IPS-18c (cell line): ENCODE results near the gene DNAI1.
"Not testable (repeated sequence)": the region's sequence is repeated elsewhere in the genome, so short reads cannot be mapped to it uniquely, and the experiment has no call there.

Source experiments
- H3K4me3 ChIP-seq: 2 replicates; pipeline ENCODE4 v1.7.0; 2013; ENCODE audit warnings: low read depth, mild to moderate bottlenecking, low read length, moderate library complexity; ENCODE audit not compliant: insufficient read depth
- H3K9me3 ChIP-seq: one replicate; pipeline ENCODE4 v1.6.1; 2013; ENCODE audit warnings: mild to moderate bottlenecking, low read length, moderate library complexity; ENCODE audit not compliant: control insufficient read depth, insufficient read depth

DNAI1 gene

DNA sequence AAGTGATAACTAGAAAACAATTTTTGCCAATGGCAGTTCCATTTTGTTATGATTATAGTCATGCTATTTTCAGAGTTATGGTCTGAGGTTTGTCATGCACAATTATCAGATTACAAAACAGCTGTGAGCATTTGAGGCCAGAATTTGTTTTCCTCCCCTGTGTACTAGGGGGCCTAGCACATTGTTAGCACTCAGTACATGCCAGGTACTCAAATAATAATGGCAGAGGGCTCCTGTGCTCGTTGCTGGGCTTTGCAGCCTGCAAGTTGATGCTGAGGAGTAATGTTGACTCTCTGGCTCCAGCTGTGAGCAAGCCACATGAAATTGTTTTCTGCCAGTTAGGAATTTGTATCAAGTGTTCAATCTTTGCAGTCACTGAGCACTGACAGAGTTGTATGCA is 6.9 kb downstream of the DNAI1 start:
- Histone ChIP-seq H3K9me3 (no peaks in the 10 kb centered on the region), H3K4me3 (no peak overlapping the region)

DNA sequence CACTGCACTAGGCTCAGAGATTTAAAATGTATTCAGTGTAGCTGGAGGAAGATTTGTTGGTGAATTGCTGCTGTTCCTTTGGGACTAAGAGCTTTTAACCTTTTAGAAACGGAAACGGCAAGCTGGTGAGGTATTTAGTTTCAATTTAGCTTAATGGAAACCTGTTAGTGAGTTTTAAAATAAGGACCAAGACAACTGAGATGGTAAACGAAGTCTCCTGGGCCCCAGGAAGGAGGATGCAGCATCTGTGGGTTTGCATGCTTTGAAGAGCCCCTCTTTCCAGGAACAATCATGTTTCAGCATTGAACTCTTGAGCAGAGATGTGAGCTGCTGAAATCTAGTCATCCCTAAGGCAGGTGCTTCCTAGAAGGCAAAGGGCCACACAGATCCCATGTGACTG is 16.5 kb downstream of the DNAI1 start:
- H3K9me3 ChIP-seq, result no peaks in the 10 kb centered on the region
- H3K4me3 ChIP-seq, result no peak overlapping the region

DNA sequence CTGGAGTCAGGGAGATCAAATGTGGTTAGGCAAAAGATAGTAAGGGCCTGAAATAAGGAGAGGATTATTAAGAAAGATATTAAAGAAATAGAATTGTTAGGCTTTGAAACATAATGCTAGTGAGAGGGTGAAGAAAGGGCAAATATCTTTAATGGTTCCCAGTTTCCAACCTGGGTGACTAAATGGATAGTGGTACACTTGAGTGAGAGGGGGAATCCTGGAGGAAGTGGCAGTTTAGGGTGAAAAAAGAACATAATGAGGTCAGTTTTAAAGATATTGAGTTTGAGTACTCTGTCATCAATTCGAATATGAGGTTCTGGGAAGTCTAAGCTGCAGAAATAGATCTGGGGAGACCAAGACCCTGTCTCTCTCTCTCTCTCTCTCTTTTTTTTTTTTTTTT is 18.9 kb downstream of the DNAI1 start:
- Histone ChIP-seq H3K4me3 (no peak overlapping the region), H3K9me3 (no peaks in the 10 kb centered on the region)

DNA sequence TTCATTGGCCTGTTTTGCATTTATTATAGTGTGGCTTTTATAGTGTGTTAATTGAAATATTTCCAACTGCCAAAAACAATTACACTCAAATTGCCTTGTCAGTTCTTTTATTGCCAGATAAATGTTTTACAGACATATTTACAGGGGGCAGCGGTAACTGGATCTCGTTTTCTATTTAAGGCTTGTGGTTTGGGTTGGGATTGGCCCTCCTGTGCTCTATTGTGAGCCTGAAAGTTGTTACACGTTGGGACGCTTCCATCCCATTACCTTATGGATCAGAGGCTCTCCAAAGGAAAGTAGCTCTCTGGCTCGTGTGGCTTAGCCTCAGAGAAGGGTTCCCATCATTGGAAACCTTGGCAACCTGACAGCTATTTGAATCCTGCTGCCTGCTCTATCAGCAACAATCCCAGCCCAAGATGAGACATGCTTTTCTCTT is 20.8 kb downstream of the DNAI1 start:
- H3K9me3 ChIP-seq, result no peaks in the 10 kb centered on the region
- H3K4me3 ChIP-seq, result no peak overlapping the region

DNA sequence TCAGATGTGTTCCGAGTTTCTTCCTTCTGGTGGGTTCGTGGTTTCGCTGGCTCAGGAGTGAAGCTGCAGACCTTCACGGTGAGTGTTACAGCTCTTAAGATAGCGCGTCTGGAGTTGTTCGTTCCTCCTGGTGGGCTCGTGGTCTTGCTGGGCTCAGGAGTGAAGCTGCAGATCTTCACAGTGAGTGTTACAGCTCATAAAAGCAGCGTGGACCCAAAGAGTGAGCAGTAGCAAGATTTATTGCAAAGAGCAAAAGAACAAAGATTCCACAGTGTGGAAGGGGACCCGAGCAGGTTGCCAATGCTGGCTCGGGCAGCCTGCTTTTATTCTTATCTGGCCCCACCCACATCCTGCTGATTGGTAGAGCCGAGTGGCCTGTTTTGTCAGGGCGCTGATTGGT is 23.0 kb downstream of the DNAI1 start:
- not testable (repeated sequence) for H3K9me3 ChIP-seq, H3K4me3 ChIP-seq

GRCh38 chr9:34482746-34483145 is 24.1 kb downstream of the DNAI1 start:
- not testable (repeated sequence) for H3K4me3 ChIP-seq, H3K9me3 ChIP-seq

DNA sequence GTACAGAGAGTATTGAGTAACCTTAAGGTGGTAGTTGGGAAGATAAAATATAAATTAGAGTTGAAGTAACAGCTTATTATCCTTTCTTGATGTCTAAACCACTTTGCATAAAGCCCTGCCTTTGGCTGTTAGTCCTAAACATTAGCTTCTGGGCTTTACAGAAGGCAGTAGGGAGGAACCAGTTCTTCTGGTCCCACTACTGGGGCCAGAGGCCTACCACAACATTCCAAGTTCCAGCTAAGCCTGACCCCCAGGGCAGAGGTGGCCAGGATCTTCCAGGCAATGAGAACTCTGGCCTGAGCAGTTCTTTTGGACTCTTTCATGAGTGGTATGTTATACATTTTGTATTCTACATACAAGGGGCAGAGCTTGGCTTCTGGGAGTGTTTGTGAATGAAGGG is 26.1 kb downstream of the DNAI1 start:
- H3K9me3 ChIP-seq, result no peaks in the 10 kb centered on the region
- H3K4me3 ChIP-seq, result no peak overlapping the region

GRCh38 chr9:34485822-34486221 is 27.2 kb downstream of the DNAI1 start:
- no peaks in the 10 kb centered on the region for H3K9me3 ChIP-seq
- H3K4me3 ChIP-seq, result no peak overlapping the region

GRCh38 chr9:34486572-34486971 is 28.0 kb downstream of the DNAI1 start:
- Histone ChIP-seq H3K9me3 (no peaks in the 10 kb centered on the region), H3K4me3 (no peak overlapping the region)

DNA sequence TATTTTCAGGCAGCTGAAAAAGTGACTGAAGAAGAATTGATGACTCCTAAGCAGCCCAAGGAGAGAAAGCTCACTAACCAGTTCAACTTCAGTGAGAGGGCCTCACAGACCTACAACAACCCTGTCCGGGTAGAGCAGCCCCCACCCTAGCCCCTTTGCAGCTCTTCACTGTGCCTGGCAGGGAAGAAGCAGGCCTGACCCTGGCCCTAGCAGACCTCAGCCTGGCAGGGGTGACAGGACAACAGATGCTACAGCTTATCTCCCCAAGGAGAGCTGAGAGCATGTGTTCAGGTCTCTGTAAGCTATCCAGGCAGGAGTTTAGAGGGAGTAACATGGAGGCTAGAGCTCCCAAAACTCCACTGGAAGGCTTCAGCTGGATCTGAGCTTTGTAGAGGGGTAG is 31.8 kb downstream of the DNAI1 start:
- no peak overlapping the region for H3K4me3 ChIP-seq
- no peaks in the 10 kb centered on the region for H3K9me3 ChIP-seq

- Histone ChIP-seq H3K9me3 (no peaks in the 10 kb centered on the region), H3K4me3 (no peak overlapping the region)
These were observed 32.2 kb downstream of the DNAI1 start for GRCh38 chr9:34490760-34491159.

- no peak overlapping the region for H3K4me3 ChIP-seq
- no peaks in the 10 kb centered on the region for H3K9me3 ChIP-seq
These were observed 33.0 kb downstream of the DNAI1 start for GRCh38 chr9:34491596-34491995.

DNA sequence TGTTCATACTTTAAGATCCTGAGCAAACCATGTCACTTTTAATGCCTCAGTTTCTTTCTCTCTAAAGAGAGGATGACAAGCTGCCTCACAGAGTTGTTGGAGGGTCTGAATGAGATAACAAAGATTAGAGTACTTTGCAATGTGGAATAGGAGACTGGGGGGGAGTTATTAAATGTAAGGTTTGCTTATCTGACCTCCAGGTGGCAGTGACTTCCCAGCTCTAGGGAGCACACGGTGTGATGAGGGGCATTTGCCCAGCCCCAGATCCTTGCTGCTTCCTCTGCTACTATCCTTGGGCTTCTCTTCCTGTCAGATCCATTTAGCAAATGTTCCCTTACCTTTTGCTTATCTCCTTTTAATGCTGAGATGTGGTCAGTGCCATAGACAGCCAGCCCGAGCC is 33.4 kb downstream of the DNAI1 start:
- H3K9me3 ChIP-seq, result no peaks in the 10 kb centered on the region
- H3K4me3 ChIP-seq, result no peak overlapping the region

DNA sequence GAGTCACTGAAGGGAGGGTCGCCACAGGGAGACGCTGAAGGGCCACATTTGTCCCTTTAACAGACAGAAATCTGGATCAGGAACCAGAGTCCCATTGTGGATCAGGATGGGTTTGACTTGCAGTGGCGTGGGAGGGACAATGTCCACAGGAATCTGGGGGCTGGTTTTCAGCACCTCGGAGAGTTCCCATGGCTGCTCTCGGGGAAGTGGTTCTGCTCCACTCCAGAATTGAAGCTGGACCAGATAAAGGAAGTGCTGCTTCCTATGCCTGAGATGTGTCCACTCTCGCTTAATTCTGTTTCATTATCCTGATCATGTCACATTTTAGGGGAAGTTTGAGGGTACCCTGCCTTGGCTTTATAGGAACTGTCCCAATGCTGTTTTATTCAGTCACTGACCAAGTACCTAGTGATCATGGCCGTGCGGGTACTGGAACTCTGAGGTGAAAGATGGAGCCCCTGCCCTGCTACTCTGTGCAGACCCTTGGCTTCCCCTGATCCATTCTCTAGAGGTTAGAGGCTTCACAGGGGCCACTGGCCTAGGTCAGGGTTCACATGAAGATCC is 35.4 kb downstream of the DNAI1 start:
- no peaks in the 10 kb centered on the region for H3K9me3 ChIP-seq
- H3K4me3 ChIP-seq, result no peak overlapping the region

GRCh38 chr9:34496149-34496712 is 37.6 kb downstream of the DNAI1 start:
- no peak overlapping the region for H3K4me3 ChIP-seq
- no peaks in the 10 kb centered on the region for H3K9me3 ChIP-seq

DNA sequence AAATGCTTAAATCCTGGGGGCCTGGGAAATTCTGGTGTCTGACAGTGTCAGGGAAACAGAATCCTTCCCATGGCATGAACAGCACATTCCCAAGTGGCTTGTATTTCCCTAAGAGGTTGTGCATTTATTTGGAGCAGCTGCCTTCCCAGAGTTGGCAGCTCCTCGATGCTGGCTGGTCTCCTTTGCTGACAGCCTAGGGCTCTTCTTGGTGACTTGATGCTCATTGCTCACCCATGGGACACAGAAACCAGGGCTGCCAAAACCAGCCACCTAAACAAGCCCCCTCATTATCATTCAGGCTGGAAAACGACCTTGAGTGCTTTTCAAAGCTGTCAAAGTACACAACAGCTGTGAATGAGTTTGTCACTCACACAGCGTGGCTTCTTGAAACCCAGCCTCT is 39.9 kb downstream of the DNAI1 start:
- H3K9me3 ChIP-seq, result peaks cover 3% of the 10 kb centered on the region
- H3K4me3 ChIP-seq, result no peak overlapping the region

- Histone ChIP-seq H3K4me3 (no peak overlapping the region), H3K9me3 (peaks cover 3% of the 10 kb centered on the region)
These were observed 40.5 kb downstream of the DNAI1 start for GRCh38 chr9:34499076-34499475.

- Histone ChIP-seq H3K9me3 (peaks cover 3% of the 10 kb centered on the region), H3K4me3 (no peak overlapping the region)
These were observed 42.1 kb downstream of the DNAI1 start for GRCh38 chr9:34500623-34501267.

GRCh38 chr9:34501372-34501771 is 42.8 kb downstream of the DNAI1 start:
- Histone ChIP-seq H3K4me3 (no peak overlapping the region), H3K9me3 (peaks cover 5% of the 10 kb centered on the region)
